IMR-90 (cell line): ENCODE results near the gene MED13. TPM values are rescaled to one million over a fixed set of nuclear protein-coding genes. Genes with fewer than 3 reads are reported as not detected.

Experiments
- ATAC-seq: fragments of 200-7000 bp; cut with Tn5 transposase; 2 replicates; pipeline ENCODE4 v1.9.1; 2020; ENCODE audit warnings: low read depth, mild to moderate bottlenecking, moderate library complexity
- BruUV-seq: library from RNA; stranded (reverse); fragments of 400-500 nt; replicated peaks from 2 replicates; lab custom pipeline; 2021; lab: Mats Ljungman, UMichigan
- CTCF ChIA-PET: fragments of 300-600 bp; formaldehyde crosslinking; extraction: SDS; loops from one replicate; lab custom pipeline; 2021; ENCODE audit warnings: antibody characterized with exemption; lab: Yijun Ruan, JAX
- POLR2A ChIA-PET: fragments of 300-600 bp; sonication (Branson Sonifier 250); formaldehyde crosslinking; loops from one replicate; lab custom pipeline; 2022; ENCODE audit warnings: antibody characterized with exemption; ENCODE audit not compliant: unreplicated experiment; lab: Charles Lee
- DNase-seq: peaks from one replicate; pipeline ENCODE4 v3.0.0; 2013
- H2AFZ ChIP-seq: replicated peaks from 2 replicates; pipeline ENCODE3; 2013; ENCODE audit warnings: low read length, mild to moderate bottlenecking; ENCODE audit not compliant: poor library complexity
- H2AK5ac ChIP-seq: 2 replicates; pipeline ENCODE4 v1.6.1; 2013; ENCODE audit warnings: low read depth, low read length, inconsistent platforms
- H2AK9ac ChIP-seq: replicated peaks from 2 replicates; pipeline ENCODE3; 2013; ENCODE audit warnings: mild to moderate bottlenecking, low read depth, low read length, moderate library complexity; ENCODE audit not compliant: poor library complexity
- H2BK120ac ChIP-seq: 2 replicates; pipeline ENCODE4 v1.6.1; 2013; ENCODE audit warnings: low read depth, low read length, inconsistent platforms
- H2BK15ac ChIP-seq: 3 replicates; pipeline ENCODE4 v1.6.1; 2013; ENCODE audit warnings: low read depth, low read length, inconsistent platforms
- H2BK20ac ChIP-seq: 2 replicates; pipeline ENCODE4 v1.6.1; 2013; ENCODE audit warnings: low read depth, mild to moderate bottlenecking, inconsistent platforms, low read length, moderate library complexity
- H2BK5ac ChIP-seq: 2 replicates; pipeline ENCODE4 v1.6.1; 2013; ENCODE audit warnings: mild to moderate bottlenecking, low read depth, low read length, inconsistent platforms; ENCODE audit not compliant: poor library complexity, severe bottlenecking
- H3K14ac ChIP-seq: replicated peaks from 2 replicates; pipeline ENCODE4 v1.6.1; 2013; ENCODE audit warnings: low read depth, low read length, inconsistent platforms
- H3K18ac ChIP-seq: 2 replicates; pipeline ENCODE4 v1.6.1; 2013; ENCODE audit warnings: low read depth, low read length, control low read depth
- H3K23ac ChIP-seq: 2 replicates; pipeline ENCODE4 v1.6.1; 2013; ENCODE audit warnings: low read depth, low read length, inconsistent platforms
- H3K27ac ChIP-seq: 2 replicates; pipeline ENCODE4 v1.5.1; 2013; ENCODE audit warnings: mild to moderate bottlenecking, control low read depth, low read length; ENCODE audit not compliant: insufficient read depth
- H3K27me3 ChIP-seq: 2 replicates; pipeline ENCODE4 v1.6.1; 2013; ENCODE audit warnings: low read length; ENCODE audit not compliant: control insufficient read depth, insufficient read depth
- H3K36me3 ChIP-seq: 2 replicates; pipeline ENCODE4 v1.6.1; 2013; ENCODE audit warnings: low read length, mixed read lengths; ENCODE audit not compliant: control insufficient read depth, insufficient read depth
- H3K4ac ChIP-seq: 2 replicates; pipeline ENCODE4 v1.6.1; 2013; ENCODE audit warnings: low read depth, low read length, inconsistent platforms
- H3K4me1 ChIP-seq: 2 replicates; pipeline ENCODE4 v1.6.1; 2013; ENCODE audit warnings: low read length, mixed read lengths; ENCODE audit not compliant: control insufficient read depth, insufficient read depth
- H3K4me2 ChIP-seq: 2 replicates; pipeline ENCODE4 v1.6.1; 2013; ENCODE audit warnings: low read depth, mild to moderate bottlenecking, control low read depth, low read length, moderate library complexity
- H3K4me3 ChIP-seq: 2 replicates; pipeline ENCODE4 v1.5.1; 2013; ENCODE audit warnings: low read depth, mild to moderate bottlenecking, control low read depth, low read length, moderate library complexity; ENCODE audit not compliant: insufficient read depth
- H3K56ac ChIP-seq: 2 replicates; pipeline ENCODE4 v1.6.1; 2013; ENCODE audit warnings: low read length, inconsistent platforms; ENCODE audit not compliant: insufficient read depth; ENCODE audit errors: extremely low read depth
- H3K79me1 ChIP-seq, 2 experiments: 2 replicates each; pipeline ENCODE4 v1.6.1; 2013; ENCODE audit warnings: low read length in 2 of 2, inconsistent platforms in 1 of 2, low read depth in 1 of 2
- H3K9ac ChIP-seq: 2 replicates; pipeline ENCODE4 v1.6.1; 2013; ENCODE audit warnings: low read depth, low read length, control low read depth
- H3K9me1 ChIP-seq: 2 replicates; pipeline ENCODE4 v1.6.1; 2013; ENCODE audit warnings: low read length, inconsistent platforms; ENCODE audit not compliant: insufficient read depth
- H3K9me3 ChIP-seq: 2 replicates; pipeline ENCODE4 v1.6.1; 2013; ENCODE audit warnings: low read length; ENCODE audit not compliant: control insufficient read depth, insufficient read depth
- H4K20me1 ChIP-seq: 2 replicates; pipeline ENCODE4 v1.6.1; 2013; ENCODE audit warnings: low read length, inconsistent platforms; ENCODE audit not compliant: insufficient read depth
- H4K5ac ChIP-seq: 2 replicates; pipeline ENCODE4 v1.6.1; 2013; ENCODE audit warnings: mild to moderate bottlenecking, low read depth, low read length, control low read depth
- H4K8ac ChIP-seq, 2 experiments: 2 replicates each; pipeline ENCODE4 v1.6.1; 2013; ENCODE audit warnings: low read depth in 2 of 2, low read length in 2 of 2, control low read depth in 1 of 2, inconsistent platforms in 1 of 2
- H4K91ac ChIP-seq: 2 replicates; pipeline ENCODE4 v1.6.1; 2013; ENCODE audit warnings: low read depth, low read length, inconsistent platforms; ENCODE audit not compliant: insufficient read depth
- BHLHE40 ChIP-seq: fragments of 150-350 bp; IDR thresholded peaks from 2 replicates; pipeline ENCODE4 v1.6.1; 2016; ENCODE audit warnings: mild to moderate bottlenecking, low read depth, low read length
- FOS ChIP-seq: fragments of 150-350 bp; IDR thresholded peaks from 2 replicates; pipeline ENCODE4 v1.6.1; 2016; ENCODE audit warnings: low read depth, low read length
- MAFK ChIP-seq: IDR thresholded peaks from 2 replicates; pipeline ENCODE4 v1.6.1; 2012; ENCODE audit warnings: low read depth, low read length, improper control_type of control experiment
- MAZ ChIP-seq: IDR thresholded peaks from 2 replicates; pipeline ENCODE4 v1.6.1; 2012; ENCODE audit warnings: low read depth, mild to moderate bottlenecking, low read length, improper control_type of control experiment, moderate library complexity, borderline replicate concordance
- RAD21 ChIP-seq: IDR thresholded peaks from 2 replicates; pipeline ENCODE4 v1.6.1; 2012; ENCODE audit warnings: low read length, improper control_type of control experiment
- WGBS, 2 experiments: methylation state at CpG; one replicate each; pipeline versions ENCODE4 v1.1.5 to v1.1.7; 2013; ENCODE audit warnings: missing lambda C conversion rate in 2 of 2; ENCODE audit not compliant: insufficient read length in 1 of 2; ENCODE audit errors: extremely low coverage in 2 of 2; 5-methylcytosine and 5-hydroxymethylcytosine counted together
- dilution Hi-C: fragments of 300-500 bp; cut with HindIII; formaldehyde crosslinking; loops from one replicate; pipeline ENCODE4 v1.14.3; 2018; ENCODE audit warnings: low sequenced_read_pairs; ENCODE audit not compliant: unreplicated experiment
- in situ Hi-C: fragments of 300-500 bp; cut with MboI; formaldehyde crosslinking; loops from 3 replicates; pipeline ENCODE4 v1.14.3; 2019; ENCODE audit warnings: low sequenced_read_pairs, inconsistent platforms, mixed read lengths
- intact Hi-C: fragments of 100-400 bp; cut with micrococcal nuclease; formaldehyde crosslinking; loops from 2 replicates; pipeline ENCODE4 v1.10.0; 2022
- polyA plus RNA-seq, 3 experiments: library from polyadenylated mRNA; depleted of rRNA; stranded (reverse); fragments of >200 nt; gene quantifications; 2 replicates each; pipeline ENCODE4 v1.2.3, GENCODE V29; 2012; ENCODE audit warnings: low replicate concordance in 1 of 3
- total RNA-seq: library from RNA; depleted of rRNA; stranded (reverse); fragments of >200 nt; gene quantifications from 2 replicates; pipeline ENCODE4 v1.2.3, GENCODE V29; 2012
- TF ChIP-seq, protein P1 (sequence below): fragments of 150-350 bp; IDR thresholded peaks from 2 replicates; pipeline ENCODE4 v1.6.1; 2016; ENCODE audit warnings: low read depth, mild to moderate bottlenecking, low read length, moderate library complexity, borderline replicate concordance

The MED13 gene
- total and polyA plus RNA-seq, 2 of the 4 experiments (the other 2 are of a cell fraction): 9.7 to 67.2 TPM

DNA sequence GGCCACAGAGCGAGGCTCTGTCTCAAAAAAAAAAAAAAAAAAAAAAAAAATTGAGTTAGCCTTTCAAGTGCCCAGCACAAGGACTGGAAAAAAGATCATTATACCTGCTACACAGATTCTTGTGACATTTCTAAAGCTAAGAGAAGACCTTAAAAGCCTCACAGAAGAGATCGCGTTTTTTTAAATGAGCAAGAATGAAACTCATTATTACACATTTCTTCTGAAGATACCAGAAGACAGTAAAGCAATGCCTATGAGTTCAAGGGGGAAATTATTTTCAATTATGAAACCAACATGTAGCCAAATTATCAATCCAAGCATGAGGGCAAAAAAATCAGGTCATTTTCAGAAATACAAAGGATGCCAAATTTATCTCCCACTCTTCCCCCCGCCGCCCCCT, 56.8 kb downstream of the MED13 start:
- no TSS peak for BruUV-seq
- no peak overlapping the region for H2BK20ac ChIP-seq
- no peak overlapping the region for H3K56ac ChIP-seq
- no peaks in the 10 kb centered on the region for H3K9me3 ChIP-seq
- peaks cover 3% of the 10 kb centered on the region for H3K9me1 ChIP-seq
- peaks cover 17 to 22% of the 10 kb centered on the region in 2 experiments for H3K79me1 ChIP-seq
- H3K4me3 ChIP-seq: no peak overlapping the region
- no peak overlapping the region for H2BK15ac ChIP-seq
- H3K27me3 ChIP-seq: no peaks in the 10 kb centered on the region
- H3K9ac ChIP-seq: no peak overlapping the region
- dilution Hi-C loops: no loop called here
- no peak overlapping the region for H3K18ac ChIP-seq
- H3K4me1 ChIP-seq: no peaks in the 10 kb centered on the region
- no peak for DNase-seq
- H2AK9ac ChIP-seq: no peak overlapping the region
- no peak overlapping the region for H2BK5ac ChIP-seq
- peaks cover 4% of the 10 kb centered on the region for H4K20me1 ChIP-seq
- H2BK120ac ChIP-seq: no peak overlapping the region
- CTCF ChIA-PET: no interaction called here
- intact Hi-C loops: no loop called here
- no CpG with 5 or more reads among the region's 5 CpGs for WGBS, 2 experiments
- H3K23ac ChIP-seq: no peak overlapping the region
- H3K36me3 ChIP-seq: peaks cover 37% of the 10 kb centered on the region
- no peak overlapping the region for H3K27ac ChIP-seq
- H2AFZ ChIP-seq: no peak overlapping the region
- no peak overlapping the region for H3K4me2 ChIP-seq
- in situ Hi-C loops: no loop called here
- H3K14ac ChIP-seq: no peak overlapping the region
- POLR2A ChIA-PET: no interaction called here
- no peak overlapping the region for H4K5ac ChIP-seq
- no peak overlapping the region for H2AK5ac ChIP-seq
- TF ChIP-seq MAZ (no peak), MAFK (no peak), FOS (no peak), BHLHE40 (no peak), RAD21 (no peak)
- TF ChIP-seq, protein P1, sequence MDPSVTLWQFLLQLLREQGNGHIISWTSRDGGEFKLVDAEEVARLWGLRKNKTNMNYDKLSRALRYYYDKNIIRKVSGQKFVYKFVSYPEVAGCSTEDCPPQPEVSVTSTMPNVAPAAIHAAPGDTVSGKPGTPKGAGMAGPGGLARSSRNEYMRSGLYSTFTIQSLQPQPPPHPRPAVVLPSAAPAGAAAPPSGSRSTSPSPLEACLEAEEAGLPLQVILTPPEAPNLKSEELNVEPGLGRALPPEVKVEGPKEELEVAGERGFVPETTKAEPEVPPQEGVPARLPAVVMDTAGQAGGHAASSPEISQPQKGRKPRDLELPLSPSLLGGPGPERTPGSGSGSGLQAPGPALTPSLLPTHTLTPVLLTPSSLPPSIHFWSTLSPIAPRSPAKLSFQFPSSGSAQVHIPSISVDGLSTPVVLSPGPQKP: no peak
- H4K8ac ChIP-seq: no peak overlapping the region
- ATAC-seq: no peak
- no peak overlapping the region for H4K91ac ChIP-seq
- no peak overlapping the region for H3K4ac ChIP-seq
